Testis (tissue), 3 donors: ENCODE data around the gene ASMTL. TPM values are rescaled to one million over a fixed set of nuclear protein-coding genes. Genes with fewer than 3 reads are reported as not detected.
"Not testable (repeated sequence)": the region's sequence is repeated elsewhere in the genome, so short reads cannot be mapped to it uniquely, and the experiment has no call there.

Experiments used
- DNase-seq: peaks from one replicate; pipeline ENCODE4 v3.0.0-alpha.2; 2019
- H3K27ac ChIP-seq, 2 donors: fragments of 200-600 bp; sonication (generic); one replicate each; pipeline ENCODE4 v1.5.1; 2019
- H3K27me3 ChIP-seq: fragments of 200-600 bp; sonication (generic); one replicate; pipeline ENCODE4 v1.5.1; 2019
- H3K36me3 ChIP-seq: fragments of 200-600 bp; sonication (generic); one replicate; pipeline ENCODE4 v1.5.1; 2017; ENCODE audit warnings: low read depth; ENCODE audit errors: missing control alignments
- H3K4me1 ChIP-seq: fragments of 200-600 bp; sonication (generic); one replicate; pipeline ENCODE4 v1.5.1; 2019
- H3K4me3 ChIP-seq, 2 donors: fragments of 200-600 bp; sonication (generic); one replicate each; pipeline ENCODE4 v1.5.1; 2017 to 2019
- H3K9me3 ChIP-seq: fragments of 200-600 bp; sonication (generic); one replicate; pipeline ENCODE4 v1.5.1; 2017
- POLR2A ChIP-seq: fragments of 450-650 bp; IDR thresholded peaks from one replicate; pipeline ENCODE4 v1.6.1; 2017; ENCODE audit warnings: antibody characterized with exemption, mild to moderate bottlenecking, moderate library complexity
- WGBS, 2 donors: methylation state at CpG; one replicate each; pipeline ENCODE4 v1.1.5; 2018; 5-methylcytosine and 5-hydroxymethylcytosine counted together
- intact Hi-C: fragments of 100-400 bp; cut with DNase I; formaldehyde crosslinking; loops from one replicate; pipeline ENCODE4 v1.15.1; 2023; ENCODE audit warnings: low total_unique reads
- polyA plus RNA-seq: library from polyadenylated mRNA; stranded (reverse); fragments of 350-450 nt; fragmentation: Illumina TruSeq; extraction: RNeasy Lipid Tissue Mini Kit (QIAGEN cat#74804); gene quantifications from one replicate; pipeline ENCODE4 v1.2.3, GENCODE V29; 2014; ENCODE audit warnings: low read depth, low replicate concordance; ENCODE audit not compliant: insufficient read depth
- total RNA-seq, 2 donors: library from RNA; depleted of rRNA; stranded (reverse); fragments of >200 nt; gene quantifications; one replicate each; pipeline ENCODE4 v1.2.3, GENCODE V29; 2016
- TF ChIP-seq, protein P1 (sequence below), 3 experiments: fragments of 450-650 bp in 2 of 3; fragments of 200-600 bp in 1 of 3; sonication (generic) in 1 of 3; IDR thresholded peaks; one replicate each; pipeline ENCODE4 v1.5.1; 2016 to 2019; ENCODE audit warnings: antibody characterized with exemption in 3 of 3, mild to moderate bottlenecking in 2 of 3, moderate library complexity in 1 of 3

ASMTL gene
- total and polyA plus RNA-seq, 3 donors from 2014 or later, result 27.0 to 41.2 (median 31.0) TPM

GRCh38 chrX:1412551-1413161, 40.1 kb downstream of the ASMTL start:
- TF ChIP-seq POLR2A, result no peak
- TF ChIP-seq, protein P1, sequence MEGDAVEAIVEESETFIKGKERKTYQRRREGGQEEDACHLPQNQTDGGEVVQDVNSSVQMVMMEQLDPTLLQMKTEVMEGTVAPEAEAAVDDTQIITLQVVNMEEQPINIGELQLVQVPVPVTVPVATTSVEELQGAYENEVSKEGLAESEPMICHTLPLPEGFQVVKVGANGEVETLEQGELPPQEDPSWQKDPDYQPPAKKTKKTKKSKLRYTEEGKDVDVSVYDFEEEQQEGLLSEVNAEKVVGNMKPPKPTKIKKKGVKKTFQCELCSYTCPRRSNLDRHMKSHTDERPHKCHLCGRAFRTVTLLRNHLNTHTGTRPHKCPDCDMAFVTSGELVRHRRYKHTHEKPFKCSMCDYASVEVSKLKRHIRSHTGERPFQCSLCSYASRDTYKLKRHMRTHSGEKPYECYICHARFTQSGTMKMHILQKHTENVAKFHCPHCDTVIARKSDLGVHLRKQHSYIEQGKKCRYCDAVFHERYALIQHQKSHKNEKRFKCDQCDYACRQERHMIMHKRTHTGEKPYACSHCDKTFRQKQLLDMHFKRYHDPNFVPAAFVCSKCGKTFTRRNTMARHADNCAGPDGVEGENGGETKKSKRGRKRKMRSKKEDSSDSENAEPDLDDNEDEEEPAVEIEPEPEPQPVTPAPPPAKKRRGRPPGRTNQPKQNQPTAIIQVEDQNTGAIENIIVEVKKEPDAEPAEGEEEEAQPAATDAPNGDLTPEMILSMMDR (IDR thresholded peaks at IDR 0.05), result no peak
- no peaks in the 10 kb centered on the region for H3K4me1 ChIP-seq
- H3K9me3 ChIP-seq, result no peaks in the 10 kb centered on the region
- DNase-seq, result no peak
- intact Hi-C loops, result no loop called here
- 85 to 93% methylated on average over 24 to 31 of the region's 31 CpGs for WGBS, 2 donors
- no peaks in the 10 kb centered on the region for H3K36me3 ChIP-seq
- H3K4me3 ChIP-seq, result no peak overlapping the region
- H3K27me3 ChIP-seq, result no peaks in the 10 kb centered on the region
- no peak overlapping the region for H3K27ac ChIP-seq

DNA sequence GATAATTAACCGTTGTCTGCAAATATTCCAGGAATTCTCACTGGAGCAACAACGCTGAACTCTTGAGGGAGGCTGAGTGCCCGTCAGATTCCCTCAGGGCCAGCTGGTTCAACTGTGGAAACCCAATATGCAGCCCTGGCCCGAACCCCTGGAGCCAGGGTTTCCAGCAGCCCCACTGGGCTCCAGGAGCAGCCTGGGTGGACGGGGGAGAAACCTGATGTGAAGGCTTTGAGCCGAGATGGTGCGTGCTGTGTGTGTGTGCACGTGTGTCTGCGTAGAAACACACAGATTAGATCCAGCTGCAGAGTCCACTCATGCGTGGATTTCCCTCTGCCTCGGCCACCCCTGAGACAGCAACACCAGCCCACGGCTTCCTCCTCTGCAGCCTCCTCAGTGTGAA, 41.4 kb downstream of the ASMTL start:
- Histone ChIP-seq H3K27me3 (no peaks in the 10 kb centered on the region), H3K27ac (no peak overlapping the region), H3K4me1 (no peaks in the 10 kb centered on the region), H3K4me3 (no peak overlapping the region), H3K36me3 (no peaks in the 10 kb centered on the region), H3K9me3 (no peaks in the 10 kb centered on the region)
- TF ChIP-seq, protein P1 (IDR thresholded peaks at IDR 0.05), result no peak
- TF ChIP-seq POLR2A, result no peak
- 57 to 66% methylated on average over 12 of the region's 12 CpGs for WGBS, 2 donors
- peak; percentile 13 for DNase-seq
- intact Hi-C loops, result no loop called here

DNA sequence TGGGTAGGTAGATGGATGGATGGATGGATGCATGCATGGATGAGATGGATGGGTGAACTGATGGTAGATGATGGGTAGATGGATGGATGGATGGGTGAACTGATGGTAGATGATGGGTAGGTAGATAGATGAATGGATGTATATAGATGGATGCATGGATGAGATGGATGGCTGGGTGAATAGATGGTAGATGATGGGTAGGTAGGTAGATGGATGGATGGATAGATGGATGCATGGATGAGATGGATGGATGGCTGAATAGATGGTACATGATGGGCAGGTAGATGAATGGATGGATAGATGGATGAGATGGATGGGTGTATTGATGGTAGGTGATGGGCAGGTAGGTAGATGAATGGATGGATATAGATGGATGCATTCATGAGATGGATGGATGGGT, 45.7 kb downstream of the ASMTL start:
- H3K4me3 ChIP-seq, result no peak overlapping the region
- H3K36me3 ChIP-seq, result no peaks in the 10 kb centered on the region
- H3K27ac ChIP-seq, result no peak overlapping the region
- intact Hi-C loops, result no loop called here
- TF ChIP-seq, protein P1 (IDR thresholded peaks at IDR 0.05), result no peak
- TF ChIP-seq POLR2A, result no peak
- no peaks in the 10 kb centered on the region for H3K4me1 ChIP-seq
- DNase-seq, result no peak
- no peaks in the 10 kb centered on the region for H3K27me3 ChIP-seq
- no peaks in the 10 kb centered on the region for H3K9me3 ChIP-seq

DNA sequence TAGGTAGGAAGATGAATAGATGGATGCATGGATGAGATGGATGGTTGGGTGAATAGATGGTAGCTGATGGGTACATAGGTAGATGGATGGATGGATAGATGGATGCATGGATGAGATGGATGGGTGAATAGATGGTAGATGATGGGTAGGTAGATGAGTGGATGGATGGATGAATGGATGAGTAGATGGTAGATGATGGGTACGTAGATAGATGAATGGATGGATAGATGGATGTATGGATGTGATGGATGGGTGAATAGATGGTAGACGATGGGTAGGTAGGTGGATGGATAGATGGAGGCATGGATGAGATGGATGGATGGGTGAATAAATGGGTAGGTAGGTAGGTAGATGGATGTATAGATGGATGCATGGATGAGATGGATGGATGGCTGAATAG, 46.9 kb downstream of the ASMTL start:
- H3K27ac ChIP-seq, H3K9me3 ChIP-seq, H3K4me1 ChIP-seq, intact Hi-C loops, DNase-seq, H3K4me3 ChIP-seq, H3K27me3 ChIP-seq, H3K36me3 ChIP-seq: not testable (repeated sequence)
- WGBS, 2 donors, result 71 to 91% methylated on average over 2 of the region's 2 CpGs

- 94% methylated on average over 3 of the region's 3 CpGs for WGBS, 2 donors
- not testable (repeated sequence) for H3K9me3 ChIP-seq
Observed at GRCh38 chrX:1403867-1404266, 48.8 kb downstream of the ASMTL start.

DNA sequence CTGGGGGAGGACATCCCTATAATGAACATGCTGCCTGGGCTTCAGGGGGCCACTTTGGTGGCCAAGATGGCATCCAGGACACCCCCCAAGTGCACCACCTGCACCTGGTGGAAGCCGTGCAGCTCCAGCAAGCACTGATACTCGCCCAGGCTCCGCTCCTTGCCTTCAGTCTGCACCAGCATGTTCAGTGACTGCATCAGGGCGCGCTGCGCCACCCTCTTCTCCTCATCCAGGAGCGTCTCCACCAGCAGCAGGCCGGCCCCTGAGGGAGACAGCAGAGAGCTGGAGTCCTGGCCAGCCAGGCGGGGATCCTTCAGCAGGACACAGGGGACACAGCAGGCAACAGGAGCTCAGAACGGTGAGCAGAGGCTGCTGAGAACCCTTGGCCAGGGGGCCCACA, 49.5 kb downstream of the ASMTL start:
- H3K27me3 ChIP-seq, result no peaks in the 10 kb centered on the region
- no peak overlapping the region for H3K27ac ChIP-seq
- TF ChIP-seq, protein P1 (IDR thresholded peaks at IDR 0.05), result no peak
- TF ChIP-seq POLR2A, result no peak
- H3K9me3 ChIP-seq, result no peaks in the 10 kb centered on the region
- no peak overlapping the region for H3K4me3 ChIP-seq
- no peaks in the 10 kb centered on the region for H3K36me3 ChIP-seq
- 95 to 98% methylated on average over 10 of the region's 10 CpGs for WGBS, 2 donors
- DNase-seq, result no peak
- intact Hi-C loops, result no loop called here
- H3K4me1 ChIP-seq, result no peaks in the 10 kb centered on the region

More at GRCh38 chrX:1403867-1404266, 48.8 kb downstream of the ASMTL start:
- intact Hi-C loops, H3K4me1 ChIP-seq, H3K27me3 ChIP-seq, H3K27ac ChIP-seq, H3K36me3 ChIP-seq, DNase-seq, H3K4me3 ChIP-seq: not testable (repeated sequence)
